ENCODE results near the gene RGS9. TPM values are rescaled to one million over a fixed set of nuclear protein-coding genes. Genes with fewer than 3 reads are reported as not detected.
A peak's percentile ranks its signal among the peaks of the same experiment; 100 is the strongest.

Gene RGS9
- total RNA-seq, 2 experiments from 2014 or later, result 1.2 to 1.6 TPM

- peaks cover 15% of the 10 kb centered on the region for H3K4me1 Mint-ChIP-seq (ENCODE audit: low read depth)
- no peak for DNase-seq
- no peak overlapping the region for H3K27ac Mint-ChIP-seq
- intact Hi-C loops (cut with micrococcal nuclease), result no loop called here
- no peaks in the 10 kb centered on the region for H3K9me3 Mint-ChIP-seq
- H3K4me3 Mint-ChIP-seq, result no peak overlapping the region
- CTCF ChIA-PET, result no interaction called here
- H3K27me3 Mint-ChIP-seq (ENCODE audit: low read depth), result peaks cover 12% of the 10 kb centered on the region
- no peaks in the 10 kb centered on the region for H3K36me3 Mint-ChIP-seq (ENCODE audit: low read depth)
Measured at GRCh38 chr17:65117384-65118035, 19.7 kb upstream of the RGS9 start.

DNA sequence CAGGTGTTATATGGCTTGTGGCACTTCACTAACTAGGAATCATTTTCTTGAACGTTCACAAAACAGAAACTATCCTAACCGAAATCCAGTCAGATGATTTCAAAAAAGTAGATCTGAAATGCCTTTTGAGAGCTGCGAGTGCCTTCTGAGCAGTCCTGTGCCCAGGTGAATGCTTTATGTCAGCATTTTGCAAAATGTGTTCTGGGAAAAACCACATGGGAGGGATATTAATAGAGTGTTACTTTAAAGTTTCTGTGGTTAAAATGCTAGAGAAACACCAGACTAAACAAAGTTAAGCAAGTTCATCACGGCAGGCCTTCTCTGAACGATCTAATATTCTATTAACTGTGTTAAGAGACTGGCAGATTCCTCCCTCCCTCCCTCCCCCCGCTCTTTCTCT lies 15.8 kb upstream of the RGS9 start:
- peaks cover 10% of the 10 kb centered on the region for H3K27me3 Mint-ChIP-seq (ENCODE audit: low read depth)
- intact Hi-C loops (cut with micrococcal nuclease), result loop anchor here (1.0 to 5.0 kb wide), 5 partner anchors 76 to 1346 kb away; no protein-coding TSS in a partner anchor
- no peak overlapping the region for H3K4me3 Mint-ChIP-seq
- CTCF ChIA-PET, result interaction anchor here (1.6 kb wide), 1 partner anchor 20 kb away, joined by 5 read pairs; no protein-coding TSS in a partner anchor
- no peaks in the 10 kb centered on the region for H3K36me3 Mint-ChIP-seq (ENCODE audit: low read depth)
- peaks cover 25% of the 10 kb centered on the region for H3K4me1 Mint-ChIP-seq (ENCODE audit: low read depth)
- H3K27ac Mint-ChIP-seq, result peak overlapping the region; percentile 91
- DNase-seq, result peak; percentile 30
- H3K9me3 Mint-ChIP-seq, result no peaks in the 10 kb centered on the region

- Mint-ChIP-seq H3K27ac (peak overlapping the region; percentile 91), H3K4me3 (peak overlapping the region; percentile 78), H3K36me3 (ENCODE audit: low read depth) (no peaks in the 10 kb centered on the region), H3K27me3 (ENCODE audit: low read depth) (peaks cover 5% of the 10 kb centered on the region), H3K4me1 (ENCODE audit: low read depth) (peaks cover 25% of the 10 kb centered on the region), H3K9me3 (no peaks in the 10 kb centered on the region)
- intact Hi-C loops (cut with micrococcal nuclease), result loop anchor here (1.0 to 5.0 kb wide), 12 partner anchors 22 to 1345 kb away; partner anchors contain the start of gene GNA13
- DNase-seq, result peak; percentile 86
- CTCF ChIA-PET, result interaction anchor here (1.6 kb wide), 1 partner anchor 21 kb away, joined by 5 read pairs; no protein-coding TSS in a partner anchor
Measured at GRCh38 chr17:65121916-65122806, 15.0 kb upstream of the RGS9 start.

GRCh38 chr17:65122836-65123756 lies 14.1 kb upstream of the RGS9 start:
- Mint-ChIP-seq H3K27ac (peak overlapping the region; percentile 91), H3K4me1 (ENCODE audit: low read depth) (peaks cover 25% of the 10 kb centered on the region), H3K36me3 (ENCODE audit: low read depth) (no peaks in the 10 kb centered on the region), H3K27me3 (ENCODE audit: low read depth) (peaks cover 5% of the 10 kb centered on the region), H3K4me3 (peak overlapping the region; percentile 78), H3K9me3 (no peaks in the 10 kb centered on the region)
- CTCF ChIA-PET, result interaction anchor here (1.0 to 1.1 kb wide), 2 partner anchors 20 to 137 kb away, joined by 3 to 6 read pairs; no protein-coding TSS in a partner anchor
- intact Hi-C loops (cut with micrococcal nuclease), result loop anchor here (1.0 to 5.0 kb wide), 13 partner anchors 14 to 1344 kb away; partner anchors contain the start of genes GNA13 and RGS9
- peak; percentile 90 for DNase-seq

GRCh38 chr17:65123757-65124675 lies 13.2 kb upstream of the RGS9 start:
- Mint-ChIP-seq H3K36me3 (ENCODE audit: low read depth) (no peaks in the 10 kb centered on the region), H3K27ac (peak overlapping the region; percentile 91), H3K27me3 (ENCODE audit: low read depth) (peaks cover 9% of the 10 kb centered on the region), H3K4me3 (peak overlapping the region; percentile 78), H3K9me3 (no peaks in the 10 kb centered on the region), H3K4me1 (ENCODE audit: low read depth) (peaks cover 25% of the 10 kb centered on the region)
- CTCF ChIA-PET, result interaction anchor here (0.9 to 1.1 kb wide), 3 partner anchors 20 to 160 kb away, joined by 3 to 6 read pairs (median 4); no protein-coding TSS in a partner anchor
- no peak for DNase-seq
- intact Hi-C loops (cut with micrococcal nuclease), result loop anchor here (1.0 to 5.0 kb wide), 10 partner anchors 13 to 1343 kb away; partner anchors contain the start of genes GNA13 and RGS9

DNA sequence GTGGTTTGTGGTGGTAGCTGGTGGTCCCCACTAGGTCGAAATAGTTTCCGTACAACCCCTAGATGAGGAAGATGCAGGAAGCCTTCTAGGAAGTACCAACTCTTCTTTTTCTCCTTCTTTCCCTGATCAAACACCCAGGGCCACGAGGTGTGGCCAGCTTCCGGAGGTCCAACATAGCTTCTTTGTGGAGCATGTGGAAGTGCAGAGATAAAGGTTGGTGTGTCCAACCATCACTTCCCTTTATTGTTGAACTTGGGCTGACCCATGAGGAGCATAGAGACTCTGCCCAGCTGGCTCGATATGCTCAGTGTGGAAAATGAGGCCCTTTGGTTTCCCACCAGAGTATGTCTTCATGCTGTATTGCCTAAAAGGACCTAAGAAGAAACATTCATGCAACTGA lies 6.3 kb upstream of the RGS9 start:
- Mint-ChIP-seq H3K9me3 (no peaks in the 10 kb centered on the region), H3K27ac (no peak overlapping the region), H3K4me3 (no peak overlapping the region), H3K27me3 (ENCODE audit: low read depth) (peaks cover 15% of the 10 kb centered on the region), H3K36me3 (ENCODE audit: low read depth) (no peaks in the 10 kb centered on the region), H3K4me1 (ENCODE audit: low read depth) (no peaks in the 10 kb centered on the region)
- no peak for DNase-seq
- intact Hi-C loops (cut with micrococcal nuclease), result no loop called here
- CTCF ChIA-PET, result no interaction called here

DNA sequence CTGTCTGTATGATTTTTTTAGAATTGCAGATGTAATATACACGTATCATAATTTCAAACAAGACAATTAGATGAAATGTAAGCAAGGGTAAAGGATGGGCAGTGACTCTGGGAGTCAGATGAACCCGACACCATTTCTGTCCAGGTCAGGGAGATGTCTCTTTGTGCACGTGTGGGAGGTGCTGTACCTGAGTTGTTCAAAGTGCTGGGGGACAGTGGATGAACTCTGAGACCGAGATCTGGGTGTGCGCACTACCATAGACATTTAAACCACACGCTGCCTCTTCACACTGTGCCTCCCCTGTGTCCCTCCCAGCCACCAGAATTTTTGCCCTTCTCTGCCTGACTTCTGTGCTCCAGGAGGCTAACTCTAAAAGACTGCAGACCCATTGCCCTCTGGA lies 5.9 kb upstream of the RGS9 start:
- DNase-seq, result no peak
- intact Hi-C loops (cut with micrococcal nuclease), result no loop called here
- Mint-ChIP-seq H3K4me3 (no peak overlapping the region), H3K4me1 (ENCODE audit: low read depth) (no peaks in the 10 kb centered on the region), H3K27ac (no peak overlapping the region), H3K36me3 (ENCODE audit: low read depth) (no peaks in the 10 kb centered on the region), H3K27me3 (ENCODE audit: low read depth) (peaks cover 15% of the 10 kb centered on the region), H3K9me3 (no peaks in the 10 kb centered on the region)
- CTCF ChIA-PET, result no interaction called here

DNA sequence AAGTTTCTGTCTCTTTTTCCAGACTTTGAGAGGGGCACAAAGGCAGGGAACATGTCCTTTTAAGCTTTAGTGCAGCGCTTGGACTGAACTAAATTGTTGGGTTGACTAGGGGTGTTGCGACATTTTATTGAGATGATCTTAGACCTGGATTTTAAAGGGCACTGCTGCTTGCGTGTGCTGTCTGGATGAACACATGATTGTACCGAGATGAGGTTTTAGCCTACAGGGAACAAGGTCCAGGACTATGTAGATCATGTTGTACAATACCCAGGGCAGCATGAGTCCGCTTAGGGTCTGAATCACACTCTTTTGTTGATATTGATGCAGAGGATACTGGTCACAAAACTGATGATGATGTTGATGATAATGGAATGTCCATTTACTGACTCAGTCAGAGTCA lies 5.2 kb upstream of the RGS9 start:
- intact Hi-C loops (cut with micrococcal nuclease), result no loop called here
- H3K36me3 Mint-ChIP-seq (ENCODE audit: low read depth), result no peaks in the 10 kb centered on the region
- H3K27me3 Mint-ChIP-seq (ENCODE audit: low read depth), result peaks cover 15% of the 10 kb centered on the region
- no peak for DNase-seq
- H3K4me1 Mint-ChIP-seq (ENCODE audit: low read depth), result peaks cover 4% of the 10 kb centered on the region
- H3K9me3 Mint-ChIP-seq, result no peaks in the 10 kb centered on the region
- CTCF ChIA-PET, result interaction anchor here (0.7 kb wide), 1 partner anchor 81 kb away, joined by 4 read pairs; no protein-coding TSS in a partner anchor
- H3K27ac Mint-ChIP-seq, result no peak overlapping the region
- H3K4me3 Mint-ChIP-seq, result no peak overlapping the region

- intact Hi-C loops (cut with micrococcal nuclease), result no loop called here
- Mint-ChIP-seq H3K27ac (no peak overlapping the region), H3K27me3 (ENCODE audit: low read depth) (peaks cover 10% of the 10 kb centered on the region), H3K4me3 (no peak overlapping the region), H3K4me1 (ENCODE audit: low read depth) (peaks cover 10% of the 10 kb centered on the region), H3K36me3 (ENCODE audit: low read depth) (no peaks in the 10 kb centered on the region), H3K9me3 (no peaks in the 10 kb centered on the region)
- DNase-seq, result no peak
- CTCF ChIA-PET, result interaction anchor here (2.1 kb wide), 1 partner anchor 170 kb away, joined by 7 read pairs; no protein-coding TSS in a partner anchor
Measured at GRCh38 chr17:65134035-65134434, 3.1 kb upstream of the RGS9 start.

DNA sequence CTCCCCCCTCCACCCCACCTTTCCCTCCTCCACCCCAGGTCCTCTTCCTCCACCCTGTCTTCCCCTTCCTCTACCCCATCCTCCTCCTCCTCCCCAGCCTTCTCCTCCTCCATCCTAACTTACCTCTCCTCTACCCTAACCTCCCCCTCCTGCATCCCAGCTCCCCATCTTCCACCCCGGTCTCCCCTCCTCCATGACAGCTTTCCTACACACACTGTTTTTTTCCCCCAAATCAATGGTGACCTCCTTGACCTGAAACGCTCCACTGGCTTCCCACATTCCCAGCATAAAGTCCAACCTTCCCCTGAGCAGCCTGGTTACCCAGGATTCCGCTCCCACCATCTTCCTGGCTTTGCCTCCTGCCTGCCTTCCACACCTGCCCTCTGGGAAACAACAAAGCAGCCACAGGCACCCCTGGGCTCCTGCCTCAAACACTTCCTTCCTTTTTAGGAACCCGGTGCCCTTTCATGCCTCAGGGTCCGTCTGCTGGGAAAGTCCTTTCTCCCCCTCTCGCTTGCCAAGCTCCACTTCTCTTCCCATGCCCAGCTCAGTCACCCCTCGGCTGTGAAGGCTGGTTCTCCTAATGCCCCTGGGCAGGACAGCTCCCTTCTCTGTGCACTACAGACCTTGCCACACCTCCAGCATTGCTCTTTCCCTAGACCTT lies 2.1 kb downstream of the RGS9 start:
- CTCF ChIA-PET, result interaction anchor here (0.6 to 1.7 kb wide), 4 partner anchors 13 to 176 kb away, joined by 3 to 6 read pairs (median 4); no protein-coding TSS in a partner anchor
- Mint-ChIP-seq H3K36me3 (ENCODE audit: low read depth) (no peaks in the 10 kb centered on the region), H3K9me3 (no peaks in the 10 kb centered on the region), H3K27me3 (ENCODE audit: low read depth) (peaks cover 11% of the 10 kb centered on the region), H3K27ac (no peak overlapping the region), H3K4me3 (no peak overlapping the region), H3K4me1 (ENCODE audit: low read depth) (peaks cover 15% of the 10 kb centered on the region)
- DNase-seq, result no peak
- intact Hi-C loops (cut with micrococcal nuclease), result loop anchor here (5.0 kb wide), 1 partner anchor 82 kb away; the partner anchor contains the start of gene GNA13

All from activated naive CD4-positive, alpha-beta T cell treated with anti-CD3 and anti-CD28 coated beads for 36 hours (primary cell).